Mesenchymal stem cell (in vitro differentiated cells and primary cell): ENCODE results near the gene UBE2I.

Experiments
- DNase-seq: peaks from one replicate; pipeline ENCODE4 v3.0.0-alpha.2; 2013
- H2AFZ ChIP-seq: one replicate; pipeline ENCODE4 v1.6.1; 2013; ENCODE audit warnings: low read depth, mild to moderate bottlenecking, control low read depth, inconsistent platforms, low read length, moderate library complexity
- H2AK5ac ChIP-seq: 2 replicates; pipeline ENCODE4 v1.6.1; 2013; ENCODE audit warnings: low read length, moderate library complexity, mild to moderate bottlenecking, inconsistent platforms; ENCODE audit not compliant: severe bottlenecking
- H2BK120ac ChIP-seq: one replicate; pipeline ENCODE4 v1.6.1; 2013; ENCODE audit warnings: low read depth, mild to moderate bottlenecking, inconsistent platforms, low read length, moderate library complexity
- H2BK12ac ChIP-seq, 2 experiments: one replicate each; pipeline ENCODE4 v1.6.1; 2013; ENCODE audit warnings: inconsistent platforms in 2 of 2, low read length in 2 of 2, mild to moderate bottlenecking in 2 of 2, moderate library complexity in 2 of 2, control low read depth in 1 of 2
- H2BK15ac ChIP-seq: one replicate; pipeline ENCODE4 v1.6.1; 2013; ENCODE audit warnings: mild to moderate bottlenecking, low read depth, inconsistent platforms; ENCODE audit not compliant: poor library complexity, severe bottlenecking
- H2BK5ac ChIP-seq: 2 replicates; pipeline ENCODE4 v1.6.1; 2013; ENCODE audit warnings: low read depth, mild to moderate bottlenecking, low read length, control low read depth, inconsistent platforms; ENCODE audit not compliant: poor library complexity, severe bottlenecking
- H3K14ac ChIP-seq, 2 experiments: one replicate each; pipeline ENCODE4 v1.6.1; 2013; ENCODE audit warnings: inconsistent platforms in 2 of 2, low read length in 2 of 2, control low read depth in 1 of 2, mild to moderate bottlenecking in 1 of 2, moderate library complexity in 1 of 2
- H3K18ac ChIP-seq, 2 experiments: one replicate each; pipeline ENCODE4 v1.6.1; 2013; ENCODE audit warnings: inconsistent platforms in 2 of 2, low read length in 2 of 2, control low read depth in 1 of 2, low read depth in 1 of 2, mild to moderate bottlenecking in 1 of 2
- H3K23ac ChIP-seq, 2 experiments: one replicate each; pipeline ENCODE4 v1.6.1; 2013; ENCODE audit warnings: inconsistent platforms in 2 of 2, low read length in 2 of 2, mild to moderate bottlenecking in 2 of 2, moderate library complexity in 2 of 2, control low read depth in 1 of 2
- H3K27ac ChIP-seq: 2 replicates; pipeline ENCODE4 v1.5.1; 2013; ENCODE audit warnings: mild to moderate bottlenecking, moderate library complexity, low read length, control low read depth, inconsistent platforms; ENCODE audit not compliant: poor library complexity, severe bottlenecking
- H3K27me3 ChIP-seq, 2 experiments: 2 replicates each; pipeline versions ENCODE4 v1.6.1 to v1.7.0; 2013; ENCODE audit warnings: low read length in 2 of 2, mild to moderate bottlenecking in 2 of 2, moderate library complexity in 2 of 2, control low read depth in 1 of 2, inconsistent platforms in 1 of 2; ENCODE audit not compliant: control insufficient read depth in 1 of 2, insufficient read depth in 1 of 2
- H3K36me3 ChIP-seq, 2 experiments: 2 replicates each; pipeline versions ENCODE4 v1.6.1 to v1.7.0; 2013; ENCODE audit warnings: low read length in 2 of 2, control low read depth in 1 of 2, inconsistent platforms in 1 of 2, low read depth in 1 of 2, mild to moderate bottlenecking in 1 of 2; ENCODE audit not compliant: insufficient read depth in 2 of 2, control insufficient read depth in 1 of 2
- H3K4ac ChIP-seq, 2 experiments: one replicate each; pipeline ENCODE4 v1.6.1; 2013; ENCODE audit warnings: inconsistent platforms in 2 of 2, low read length in 2 of 2, mild to moderate bottlenecking in 2 of 2, moderate library complexity in 2 of 2, control low read depth in 1 of 2, low read depth in 1 of 2
- H3K4me1 ChIP-seq: 2 replicates; pipeline ENCODE4 v1.6.1; 2013; ENCODE audit warnings: low read depth, low read length, control low read depth; ENCODE audit not compliant: control insufficient read depth, insufficient read depth
- H3K4me2 ChIP-seq: 2 replicates; pipeline ENCODE4 v1.6.1; 2013; ENCODE audit warnings: low read length, mild to moderate bottlenecking, inconsistent platforms; ENCODE audit not compliant: poor library complexity, severe bottlenecking
- H3K4me3 ChIP-seq, 2 experiments: 2 replicates each; pipeline versions ENCODE4 v1.5.1 to v1.7.0; 2013; ENCODE audit warnings: low read length in 2 of 2, mild to moderate bottlenecking in 2 of 2, control low read depth in 1 of 2, low read depth in 1 of 2; ENCODE audit not compliant: insufficient read depth in 1 of 2
- H3K79me1 ChIP-seq: replicated peaks from 2 replicates; pipeline ENCODE4 v1.6.1; 2013; ENCODE audit warnings: mild to moderate bottlenecking, control low read depth, low read length, inconsistent platforms; ENCODE audit not compliant: poor library complexity, severe bottlenecking
- H3K9ac ChIP-seq: 2 replicates; pipeline ENCODE4 v1.7.0; 2013; ENCODE audit warnings: mild to moderate bottlenecking, low read length, moderate library complexity
- H3K9me3 ChIP-seq: 2 replicates; pipeline ENCODE4 v1.7.0; 2013; ENCODE audit warnings: mild to moderate bottlenecking, low read length; ENCODE audit not compliant: control insufficient read depth
- H4K8ac ChIP-seq: one replicate; pipeline ENCODE4 v1.6.1; 2013; ENCODE audit warnings: inconsistent platforms, mild to moderate bottlenecking, low read length, moderate library complexity
- H4K91ac ChIP-seq: one replicate; pipeline ENCODE4 v1.6.1; 2013; ENCODE audit warnings: mild to moderate bottlenecking, low read length, inconsistent platforms
- WGBS: methylation state at CpG from one replicate; pipeline ENCODE4 v1.1.7; 2013; ENCODE audit warnings: mixed read lengths; 5-methylcytosine and 5-hydroxymethylcytosine counted together

UBE2I gene

GRCh38 chr16:1347286-1347855 lies 37.9 kb downstream of the UBE2I start:
- Histone ChIP-seq H3K9me3 (no peaks in the 10 kb centered on the region), H2BK15ac (no peak overlapping the region), H3K4me3 (no peak overlapping the region), H3K18ac (no peak overlapping the region), H3K9ac (no peak overlapping the region), H3K4me1 (peaks cover 29% of the 10 kb centered on the region), H3K14ac (no peak overlapping the region), H3K36me3 (peaks cover 25 to 43% of the 10 kb centered on the region in 2 experiments), H3K27ac (no peak overlapping the region), H3K23ac (no peak overlapping the region), H3K4ac (no peak overlapping the region), H2BK5ac (no peak overlapping the region), H2BK120ac (no peak overlapping the region), H3K4me2 (no peak overlapping the region), H2AFZ (no peak overlapping the region), H2BK12ac (no peak overlapping the region), H4K91ac (no peak overlapping the region), H2AK5ac (no peak overlapping the region), H3K27me3 (peaks cover 2 to 26% of the 10 kb centered on the region in 2 experiments), H4K8ac (no peak overlapping the region), H3K79me1 (peaks cover 31% of the 10 kb centered on the region)
- WGBS = 95% methylated on average over 31 of the region's 31 CpGs
- DNase-seq = no peak

GRCh38 chr16:1347962-1348361 lies 38.5 kb downstream of the UBE2I start:
- no peak overlapping the region for H3K4ac ChIP-seq
- H2AFZ ChIP-seq = no peak overlapping the region
- no peaks in the 10 kb centered on the region for H3K9me3 ChIP-seq
- WGBS = 93% methylated on average over 28 of the region's 29 CpGs
- H4K91ac ChIP-seq = no peak overlapping the region
- peaks cover 0 to 20% of the 10 kb centered on the region in 2 experiments for H3K27me3 ChIP-seq
- no peak overlapping the region for H3K23ac ChIP-seq
- H3K27ac ChIP-seq = no peak overlapping the region
- peaks cover 34% of the 10 kb centered on the region for H3K79me1 ChIP-seq
- H2BK5ac ChIP-seq = no peak overlapping the region
- H2AK5ac ChIP-seq = no peak overlapping the region
- no peak overlapping the region for H3K18ac ChIP-seq
- H2BK12ac ChIP-seq = no peak overlapping the region
- H4K8ac ChIP-seq = no peak overlapping the region
- H3K9ac ChIP-seq = no peak overlapping the region
- no peak for DNase-seq
- H3K4me1 ChIP-seq = peaks cover 27% of the 10 kb centered on the region
- H2BK120ac ChIP-seq = no peak overlapping the region
- H3K4me2 ChIP-seq = no peak overlapping the region
- H3K4me3 ChIP-seq = no peak overlapping the region
- H3K36me3 ChIP-seq = peaks cover 25 to 43% of the 10 kb centered on the region in 2 experiments
- no peak overlapping the region for H3K14ac ChIP-seq
- H2BK15ac ChIP-seq = no peak overlapping the region

DNA sequence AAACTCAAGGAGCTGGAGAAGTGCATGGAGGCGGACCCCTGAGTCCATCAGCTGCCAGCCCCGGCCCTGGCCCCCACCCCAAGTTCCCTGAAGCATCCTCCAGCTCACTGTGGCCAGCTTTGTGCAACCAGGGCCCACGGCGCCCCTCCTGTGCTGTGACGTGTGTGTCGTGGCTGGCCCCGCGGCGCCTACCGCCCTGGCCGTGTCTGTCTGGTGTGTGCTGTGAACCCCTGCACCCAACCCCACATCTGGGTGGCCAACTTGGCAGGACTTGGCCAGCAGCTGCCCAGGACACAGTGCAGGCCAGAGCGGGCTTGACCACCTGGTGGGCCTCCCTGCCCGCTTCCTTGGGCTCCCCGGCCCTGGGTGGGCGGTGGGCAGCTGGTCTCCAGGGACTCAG lies 39.0 kb downstream of the UBE2I start:
- H2AK5ac ChIP-seq = no peak overlapping the region
- 99% methylated on average over 15 of the region's 15 CpGs for WGBS
- no peak overlapping the region for H3K4me3 ChIP-seq

GRCh38 chr16:1348926-1349325 lies 39.5 kb downstream of the UBE2I start:
- 97% methylated on average over 14 of the region's 14 CpGs for WGBS
- Histone ChIP-seq H2BK120ac (no peak overlapping the region), H2BK15ac (no peak overlapping the region), H3K9me3 (no peaks in the 10 kb centered on the region), H3K4ac (no peak overlapping the region), H3K4me3 (no peak overlapping the region), H3K4me2 (no peak overlapping the region), H3K9ac (no peak overlapping the region), H2BK5ac (no peak overlapping the region), H2BK12ac (no peak overlapping the region), H4K8ac (no peak overlapping the region), H3K27ac (no peak overlapping the region), H3K14ac (no peak overlapping the region), H2AK5ac (no peak overlapping the region), H3K18ac (no peak overlapping the region), H3K23ac (no peak overlapping the region), H2AFZ (no peak overlapping the region), H3K79me1 (peaks cover 34% of the 10 kb centered on the region), H3K27me3 (peaks cover 0 to 10% of the 10 kb centered on the region in 2 experiments), H3K4me1 (peaks cover 24% of the 10 kb centered on the region), H4K91ac (no peak overlapping the region), H3K36me3 (peaks cover 25 to 45% of the 10 kb centered on the region in 2 experiments)
- DNase-seq = no peak

More for the DNA sequence above, 39.0 kb downstream of the UBE2I start:
- Histone ChIP-seq H3K9me3 (no peaks in the 10 kb centered on the region), H3K27ac (no peak overlapping the region), H3K4me1 (peaks cover 25% of the 10 kb centered on the region), H2BK15ac (no peak overlapping the region), H4K91ac (no peak overlapping the region), H2BK120ac (no peak overlapping the region), H3K27me3 (peaks cover 0 to 15% of the 10 kb centered on the region in 2 experiments), H3K36me3 (peaks cover 25 to 43% of the 10 kb centered on the region in 2 experiments), H3K9ac (no peak overlapping the region), H3K79me1 (peaks cover 34% of the 10 kb centered on the region), H2BK12ac (no peak overlapping the region), H2AFZ (no peak overlapping the region), H3K4me2 (no peak overlapping the region), H3K23ac (no peak overlapping the region), H2BK5ac (no peak overlapping the region), H3K14ac (no peak overlapping the region), H3K18ac (no peak overlapping the region), H4K8ac (no peak overlapping the region), H3K4ac (no peak overlapping the region)
- no peak for DNase-seq
